NCI-H526 (cell line): Measurements from ENCODE around the gene ATP8A2.
A peak's percentile ranks its signal among the peaks of the same experiment; 100 is the strongest.

Experiments
- DNase-seq, 2 experiments: peaks; one replicate each; lab custom pipeline; 2025; lab: John Stamatoyannopoulos, UW

The ATP8A2 gene

GRCh38 chr13:25966086-25966485 is 594.3 kb downstream of the ATP8A2 start:
- DNase-seq: no peak

GRCh38 chr13:25967144-25967543 is 595.4 kb downstream of the ATP8A2 start:
- no peak for DNase-seq

GRCh38 chr13:25971047-25971446 is 599.3 kb downstream of the ATP8A2 start:
- no peak for DNase-seq

- peak; percentile 9 to 51 for DNase-seq
These were observed 599.8 kb downstream of the ATP8A2 start for GRCh38 chr13:25971459-25972145.

GRCh38 chr13:25973085-25973484 is 601.3 kb downstream of the ATP8A2 start:
- peak in 1 of 2 experiments; percentile 22 for DNase-seq

- DNase-seq: no peak
These were observed 601.8 kb downstream of the ATP8A2 start for GRCh38 chr13:25973576-25973975.

GRCh38 chr13:25977216-25977615 is 605.4 kb downstream of the ATP8A2 start:
- DNase-seq: no peak

GRCh38 chr13:25977671-25978070 is 605.9 kb downstream of the ATP8A2 start:
- no peak for DNase-seq

GRCh38 chr13:25978961-25979360 is 607.2 kb downstream of the ATP8A2 start:
- no peak for DNase-seq

- DNase-seq: no peak
These were observed 607.6 kb downstream of the ATP8A2 start for GRCh38 chr13:25979371-25979770.

GRCh38 chr13:25980255-25980654 is 608.5 kb downstream of the ATP8A2 start:
- DNase-seq: peak in 1 of 2 experiments; percentile 43

GRCh38 chr13:25981060-25981459 is 609.3 kb downstream of the ATP8A2 start:
- DNase-seq: no peak

- no peak for DNase-seq
These were observed 611.1 kb downstream of the ATP8A2 start for GRCh38 chr13:25982907-25983306.

- no peak for DNase-seq
These were observed 616.2 kb downstream of the ATP8A2 start for GRCh38 chr13:25987987-25988386.

GRCh38 chr13:25988661-25989060 is 616.9 kb downstream of the ATP8A2 start:
- DNase-seq: no peak

- no peak for DNase-seq
These were observed 619.0 kb downstream of the ATP8A2 start for GRCh38 chr13:25990801-25991200.

- DNase-seq: no peak
These were observed 620.3 kb downstream of the ATP8A2 start for GRCh38 chr13:25992076-25992475.

- no peak for DNase-seq
These were observed 635.7 kb downstream of the ATP8A2 start for GRCh38 chr13:26007261-26008125.

- no peak for DNase-seq
These were observed 638.9 kb downstream of the ATP8A2 start for GRCh38 chr13:26010487-26011207.

GRCh38 chr13:26011208-26011573 is 639.4 kb downstream of the ATP8A2 start:
- DNase-seq: no peak

- no peak for DNase-seq
These were observed 640.4 kb downstream of the ATP8A2 start for GRCh38 chr13:26011996-26012821.

- no peak for DNase-seq
These were observed 641.2 kb downstream of the ATP8A2 start for GRCh38 chr13:26012995-26013394.
